Endothelial cell of umbilical vein (primary cell): ENCODE results near the gene NRGN.

Experiments used
- EZH2 ChIP-seq: IDR thresholded peaks from 2 replicates; pipeline ENCODE4 v1.6.1; 2012; ENCODE audit warnings: borderline replicate concordance, low read depth, mild to moderate bottlenecking, moderate library complexity, low read length, inconsistent platforms; ENCODE audit not compliant: severe bottlenecking
- JUN ChIP-seq: IDR thresholded peaks from 2 replicates; pipeline ENCODE4 v1.6.1; 2011; ENCODE audit warnings: borderline replicate concordance, low read depth; ENCODE audit not compliant: insufficient read length, insufficient read depth
- MYC ChIP-seq: IDR thresholded peaks from one replicate; pipeline ENCODE4 v1.6.1; 2011; ENCODE audit warnings: mild to moderate bottlenecking, low read depth, low read length
- POLR2A ChIP-seq: IDR thresholded peaks from 2 replicates; pipeline ENCODE4 v1.6.1; 2012; ENCODE audit warnings: low read depth, mild to moderate bottlenecking, control low read depth, low read length
- POLR2AphosphoS5 ChIP-seq: IDR thresholded peaks from 2 replicates; pipeline ENCODE4 v1.6.1; 2012; ENCODE audit warnings: low read depth, mild to moderate bottlenecking, control low read depth, low read length, moderate library complexity; ENCODE audit not compliant: insufficient read depth
- TF ChIP-seq, protein P1 (sequence below), 2 donors: IDR thresholded peaks; 1 replicate in 1 of 2; 2 replicates in 1 of 2; pipeline ENCODE4 v1.5.1; 2011; ENCODE audit warnings: low read length in 2 of 2, mild to moderate bottlenecking in 2 of 2, moderate library complexity in 2 of 2, control low read depth in 1 of 2, inconsistent platforms in 1 of 2, low read depth in 1 of 2; ENCODE audit not compliant: insufficient read depth in 1 of 2; ENCODE audit errors: extremely low read depth in 1 of 2

DNA sequence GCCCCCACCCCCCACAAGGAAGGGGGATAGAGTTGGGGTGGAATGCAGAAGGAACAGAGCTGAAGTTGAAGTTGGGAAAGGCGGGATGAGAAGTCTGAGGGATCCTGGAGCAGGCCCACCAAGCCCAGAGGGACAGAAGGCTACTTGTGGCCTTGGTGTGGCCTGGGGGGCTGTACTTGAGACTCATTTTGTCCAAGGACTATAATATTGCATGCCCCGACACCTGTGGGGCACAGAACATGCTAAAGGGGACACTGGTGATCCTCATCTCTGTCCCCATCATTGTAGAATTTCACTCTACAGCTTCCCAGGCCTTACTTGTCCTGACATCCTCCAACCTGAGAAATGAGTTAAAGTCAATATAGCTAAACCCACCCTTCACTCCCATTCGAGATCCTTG lies 21.1 kb downstream of the NRGN start:
- TF ChIP-seq POLR2A (peak; percentile 88), POLR2AphosphoS5 (peak; percentile 15), MYC (no peak), EZH2 (no peak), JUN (no peak)
- TF ChIP-seq, protein P1, sequence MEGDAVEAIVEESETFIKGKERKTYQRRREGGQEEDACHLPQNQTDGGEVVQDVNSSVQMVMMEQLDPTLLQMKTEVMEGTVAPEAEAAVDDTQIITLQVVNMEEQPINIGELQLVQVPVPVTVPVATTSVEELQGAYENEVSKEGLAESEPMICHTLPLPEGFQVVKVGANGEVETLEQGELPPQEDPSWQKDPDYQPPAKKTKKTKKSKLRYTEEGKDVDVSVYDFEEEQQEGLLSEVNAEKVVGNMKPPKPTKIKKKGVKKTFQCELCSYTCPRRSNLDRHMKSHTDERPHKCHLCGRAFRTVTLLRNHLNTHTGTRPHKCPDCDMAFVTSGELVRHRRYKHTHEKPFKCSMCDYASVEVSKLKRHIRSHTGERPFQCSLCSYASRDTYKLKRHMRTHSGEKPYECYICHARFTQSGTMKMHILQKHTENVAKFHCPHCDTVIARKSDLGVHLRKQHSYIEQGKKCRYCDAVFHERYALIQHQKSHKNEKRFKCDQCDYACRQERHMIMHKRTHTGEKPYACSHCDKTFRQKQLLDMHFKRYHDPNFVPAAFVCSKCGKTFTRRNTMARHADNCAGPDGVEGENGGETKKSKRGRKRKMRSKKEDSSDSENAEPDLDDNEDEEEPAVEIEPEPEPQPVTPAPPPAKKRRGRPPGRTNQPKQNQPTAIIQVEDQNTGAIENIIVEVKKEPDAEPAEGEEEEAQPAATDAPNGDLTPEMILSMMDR (IDR thresholded peaks at IDR 0.05; ENCODE audit: extremely low read depth in 1 of 2, insufficient read depth in 1 of 2, low read depth in 1 of 2, low read length in 2 of 2), result no peak
